GM15510 (cell line): ENCODE data around the gene PTAR1.

Experiments used
- POLR2A ChIP-seq: IDR thresholded peaks from 3 replicates; pipeline ENCODE4 v1.6.1; 2011; ENCODE audit warnings: borderline replicate concordance; ENCODE audit not compliant: insufficient read length; ENCODE audit errors: extremely low read depth

PTAR1 gene

DNA sequence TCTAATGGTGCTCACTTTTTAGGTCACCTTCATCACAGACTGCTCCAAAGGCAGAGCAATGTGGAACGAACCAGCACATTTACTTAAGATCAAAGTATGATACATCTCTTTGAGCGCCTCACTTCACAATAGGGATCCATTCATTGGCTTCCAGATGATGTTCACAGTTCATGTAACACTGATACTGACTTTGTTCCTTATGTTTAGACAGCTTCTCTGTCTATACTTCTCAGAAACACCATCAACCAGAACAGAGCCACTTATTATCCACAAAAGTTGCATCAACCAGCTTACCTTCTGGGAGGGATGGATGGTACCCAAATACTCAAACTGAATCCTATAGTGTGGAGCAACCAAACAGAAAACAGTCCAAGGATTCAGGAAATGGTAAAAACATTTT is 4.6 kb downstream of the PTAR1 start:
- TF ChIP-seq POLR2A, result no peak

GRCh38 chr9:69753830-69754229 is 6.0 kb downstream of the PTAR1 start:
- TF ChIP-seq POLR2A, result no peak

GRCh38 chr9:69750085-69750484 is 9.7 kb downstream of the PTAR1 start:
- no peak for TF ChIP-seq POLR2A

DNA sequence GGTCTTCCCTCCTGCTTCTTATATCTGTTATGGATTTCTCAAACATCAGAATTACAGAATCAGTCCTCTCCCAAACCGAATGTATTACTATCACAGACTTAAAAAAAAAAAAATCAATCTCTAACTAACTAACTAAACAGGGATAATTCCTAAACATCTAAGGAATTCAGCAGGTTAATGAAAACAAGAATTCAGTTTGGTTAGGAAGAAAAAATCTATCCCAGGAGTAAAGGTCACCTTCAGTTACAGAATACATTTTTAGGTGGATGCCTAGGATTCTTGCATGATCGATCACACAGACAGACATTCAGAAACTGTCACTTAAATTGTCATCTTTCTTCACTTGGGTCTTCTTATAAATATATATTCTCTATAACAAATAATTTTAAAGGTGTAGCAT is 11.5 kb downstream of the PTAR1 start:
- TF ChIP-seq POLR2A, result no peak

- no peak for TF ChIP-seq POLR2A
These were observed 12.8 kb downstream of the PTAR1 start for GRCh38 chr9:69746859-69747560.

DNA sequence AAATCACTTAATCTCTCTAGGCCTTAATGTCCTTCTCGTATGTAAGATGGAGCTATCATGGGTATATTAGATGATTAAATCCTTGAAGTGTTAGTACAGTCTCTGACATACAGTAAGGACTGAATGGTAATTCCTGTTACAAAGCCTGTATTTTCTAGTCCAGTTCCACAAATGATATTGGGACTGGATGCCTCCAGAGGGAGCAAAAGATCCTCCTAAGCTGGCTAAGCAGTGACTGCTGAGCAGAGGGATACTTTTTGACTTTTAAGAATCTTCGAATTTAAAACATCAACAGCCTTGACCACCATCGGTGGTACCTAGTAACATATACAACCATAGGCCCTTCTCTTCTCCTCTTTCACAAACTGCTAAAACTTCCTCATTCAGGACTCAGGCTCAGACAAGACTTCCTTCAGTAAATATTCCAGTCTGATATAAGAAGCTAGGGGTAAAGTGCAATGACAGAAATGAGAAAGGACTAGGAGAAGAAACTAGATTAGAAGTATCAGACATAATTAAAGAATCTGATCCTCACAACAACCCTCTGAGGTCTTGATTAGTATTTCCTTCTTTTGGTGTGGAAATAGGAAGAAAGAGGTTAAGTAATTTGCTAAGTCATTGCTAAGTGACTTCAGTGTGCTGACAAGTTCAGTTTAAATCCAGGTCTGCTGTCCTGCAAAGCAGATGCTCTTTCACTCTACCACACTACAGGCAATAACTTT is 13.9 kb downstream of the PTAR1 start:
- TF ChIP-seq POLR2A, result no peak

GRCh38 chr9:69744688-69745380 is 15.0 kb downstream of the PTAR1 start:
- TF ChIP-seq POLR2A, result no peak

DNA sequence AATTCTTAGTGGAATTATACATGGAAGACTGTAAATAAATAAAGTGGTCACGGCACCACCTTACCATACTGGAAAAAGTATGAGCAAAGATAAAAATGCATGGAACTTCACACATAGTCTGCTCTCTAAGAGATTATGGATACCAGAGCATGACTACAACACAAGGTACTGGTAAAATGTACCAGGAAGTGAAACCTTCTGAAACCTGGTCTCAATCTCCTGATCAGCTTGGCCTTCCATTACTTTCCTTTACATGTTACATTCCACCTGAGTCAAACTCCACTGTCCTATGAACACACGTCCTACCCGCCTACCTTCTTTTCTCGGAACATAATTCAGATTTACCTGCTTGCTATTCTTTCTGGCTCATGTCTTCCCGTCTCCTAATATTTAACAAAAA is 15.9 kb downstream of the PTAR1 start:
- TF ChIP-seq POLR2A, result no peak

DNA sequence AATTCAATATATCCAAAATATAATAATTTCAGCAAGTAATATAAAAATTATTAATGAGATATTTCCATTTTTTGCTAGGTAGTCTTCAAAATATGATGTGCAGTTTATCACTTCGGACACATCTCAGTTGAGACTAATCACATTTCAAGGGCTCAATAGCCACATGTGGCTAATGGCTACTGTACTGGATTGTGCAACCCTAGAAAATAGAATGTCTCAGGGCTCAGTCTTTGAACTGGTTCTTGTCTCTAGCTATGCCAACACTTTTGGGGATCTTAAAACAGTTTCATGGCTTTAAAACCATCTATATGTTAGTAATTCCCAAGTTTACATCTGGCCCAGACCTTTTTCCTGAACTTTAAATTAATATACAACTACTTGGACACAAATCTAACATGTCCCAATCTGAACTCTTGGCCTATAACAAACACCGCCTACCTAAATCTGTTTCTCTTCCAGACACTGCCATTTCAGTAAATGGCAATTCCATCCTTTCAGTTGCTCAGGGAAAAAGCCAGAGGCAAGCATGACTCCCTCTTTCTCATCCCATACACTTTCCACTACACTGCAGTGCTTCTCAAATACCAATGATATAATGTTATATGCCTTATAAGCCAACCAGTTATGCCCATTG is 18.8 kb downstream of the PTAR1 start:
- no peak for TF ChIP-seq POLR2A

- no peak for TF ChIP-seq POLR2A
These were observed 28.5 kb downstream of the PTAR1 start for GRCh38 chr9:69731348-69731747.

DNA sequence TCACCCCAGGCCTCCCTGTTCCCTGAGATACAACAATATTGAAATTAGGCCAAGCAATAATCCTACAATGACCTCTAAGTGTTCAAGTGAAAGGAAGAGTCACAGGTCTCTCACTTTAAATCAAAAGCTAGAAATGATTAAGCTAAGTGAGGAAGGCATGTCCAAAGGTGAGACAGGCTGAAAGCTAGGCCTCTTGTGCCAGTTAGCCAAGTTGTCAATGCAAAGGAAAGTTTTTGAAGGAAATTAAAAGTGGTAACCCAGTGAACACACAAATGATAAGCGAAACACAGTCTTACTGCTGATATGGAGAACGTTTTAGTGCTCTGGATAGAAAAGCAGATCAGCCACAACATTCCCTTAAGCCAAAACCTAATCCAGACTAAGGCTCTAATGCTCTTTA is 39.8 kb downstream of the PTAR1 start:
- TF ChIP-seq POLR2A, result no peak

DNA sequence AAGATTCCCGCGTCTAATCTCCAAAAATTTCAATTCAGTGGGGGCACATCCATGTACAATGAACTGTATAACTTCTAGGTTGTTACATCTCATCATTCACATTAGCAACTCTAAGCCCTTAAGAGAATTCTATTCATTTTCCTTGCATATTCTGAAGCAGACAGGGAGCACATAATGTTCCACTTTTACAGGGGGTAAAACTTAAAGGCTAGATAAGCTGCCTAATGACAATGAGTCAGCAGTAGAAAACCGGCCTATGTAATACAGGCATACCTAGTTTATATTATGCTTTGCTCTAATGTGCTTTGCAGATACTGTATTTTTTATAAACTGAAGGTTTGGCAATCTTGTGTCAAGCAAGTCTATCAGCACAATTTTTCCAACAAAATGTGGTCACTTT is 40.4 kb downstream of the PTAR1 start:
- no peak for TF ChIP-seq POLR2A

DNA sequence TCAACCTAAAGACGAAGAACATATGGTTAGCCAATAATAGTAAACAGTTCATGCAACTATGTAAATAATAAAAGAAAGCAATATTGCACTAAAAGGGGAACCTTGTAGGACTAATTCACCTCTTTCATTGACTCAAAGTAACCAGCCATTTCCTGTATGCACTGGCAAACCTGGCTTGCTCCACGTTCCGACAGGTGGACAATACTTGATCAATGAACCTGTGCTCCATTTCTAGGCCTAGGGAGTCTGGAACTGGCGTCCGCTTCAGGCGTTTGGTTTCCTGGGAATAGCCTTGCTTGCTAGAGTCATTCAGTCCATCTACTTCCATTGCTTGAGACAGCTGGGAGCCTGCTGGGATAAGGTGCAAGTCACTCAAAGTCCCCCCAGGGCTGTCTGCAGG is 41.6 kb downstream of the PTAR1 start:
- no peak for TF ChIP-seq POLR2A

DNA sequence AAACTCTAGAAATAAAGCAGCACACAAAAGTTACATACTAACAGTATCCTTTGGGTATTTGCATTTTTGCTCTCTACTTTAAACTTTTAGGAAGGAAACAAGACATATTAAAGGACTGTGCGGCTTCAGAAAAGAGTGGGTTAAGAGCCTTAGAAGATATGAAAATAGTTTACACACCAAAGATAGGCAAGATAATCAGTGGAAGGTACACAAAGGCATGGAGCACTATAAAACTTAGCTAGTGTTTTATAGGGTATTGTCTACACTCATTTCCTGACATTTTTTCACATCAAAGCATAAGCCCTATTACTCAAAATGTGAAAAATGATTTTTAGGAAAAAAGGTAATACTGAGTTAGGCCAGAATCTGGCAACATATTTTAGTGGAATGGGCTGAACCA is 44.0 kb downstream of the PTAR1 start:
- TF ChIP-seq POLR2A, result no peak

DNA sequence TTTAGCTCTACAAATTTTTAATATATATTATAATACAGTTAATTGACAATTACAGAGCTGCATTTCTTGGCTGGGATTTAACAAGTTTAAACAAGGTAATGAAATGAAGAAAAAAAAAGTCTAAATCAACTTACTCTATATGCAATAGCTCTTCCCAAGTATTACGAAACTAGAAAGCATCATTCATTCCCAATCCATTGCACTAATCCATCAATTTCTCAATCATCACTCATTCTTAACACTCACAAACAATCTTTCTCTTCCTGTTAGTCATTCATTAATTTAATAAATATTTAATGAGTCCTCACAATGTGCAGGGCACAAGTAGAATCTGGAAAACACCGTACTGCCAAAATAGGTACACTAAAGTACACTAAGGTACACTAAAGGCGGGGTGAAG is 44.7 kb downstream of the PTAR1 start:
- no peak for TF ChIP-seq POLR2A
